Chondrocyte (in vitro differentiated cells): ENCODE results near the gene BUB1B. TPM values are rescaled to one million over a fixed set of nuclear protein-coding genes. Genes with fewer than 3 reads are reported as not detected.

ENCODE experiments used
- DNase-seq: peaks from one replicate; pipeline ENCODE4 v3.0.0; 2021; ENCODE audit warnings: mixed read lengths, low spot score
- H3K27ac Mint-ChIP-seq: one replicate; pipeline ENCODE4 v1.8.0; 2021; ENCODE audit warnings: mild to moderate bottlenecking, moderate library complexity, mixed read lengths; ENCODE audit not compliant: unreplicated experiment
- H3K27me3 Mint-ChIP-seq: 2 replicates; pipeline ENCODE4 v1.8.0; 2021; ENCODE audit warnings: low read depth, mixed read lengths
- H3K36me3 Mint-ChIP-seq: 2 replicates; pipeline ENCODE4 v1.8.0; 2021; ENCODE audit warnings: low read depth, mixed read lengths
- H3K4me1 Mint-ChIP-seq: 2 replicates; pipeline ENCODE4 v1.8.0; 2021; ENCODE audit warnings: low read depth, mild to moderate bottlenecking, mixed read lengths
- H3K4me3 Mint-ChIP-seq: one replicate; pipeline ENCODE4 v1.8.0; 2021; ENCODE audit warnings: mild to moderate bottlenecking, moderate library complexity, mixed read lengths; ENCODE audit not compliant: unreplicated experiment
- H3K9me3 Mint-ChIP-seq: 2 replicates; pipeline ENCODE4 v1.8.0; 2021; ENCODE audit warnings: low read depth, mixed read lengths
- CTCF ChIP-seq: fragments of 200-600 bp; sonication (generic); IDR thresholded peaks from 2 replicates; pipeline ENCODE4 v1.5.0; 2021; ENCODE audit warnings: antibody characterized with exemption, mild to moderate bottlenecking, moderate library complexity
- total RNA-seq: library from RNA; stranded (reverse); gene quantifications from 3 replicates; pipeline ENCODE4 v1.2.1, GENCODE V29; 2021

BUB1B gene
- total RNA-seq, 1 donor from 2014 or later = 6.7 TPM

GRCh38 chr15:40245666-40246450 lies 85.0 kb downstream of the BUB1B start:
- no peak overlapping the region for H3K27ac Mint-ChIP-seq
- no peaks in the 10 kb centered on the region for H3K27me3 Mint-ChIP-seq
- H3K36me3 Mint-ChIP-seq = no peaks in the 10 kb centered on the region
- DNase-seq = peak; percentile 67
- H3K4me1 Mint-ChIP-seq = no peaks in the 10 kb centered on the region
- H3K9me3 Mint-ChIP-seq = no peaks in the 10 kb centered on the region
- no peak for TF ChIP-seq CTCF
- no peak overlapping the region for H3K4me3 Mint-ChIP-seq

GRCh38 chr15:40246496-40247280 lies 85.8 kb downstream of the BUB1B start:
- no peaks in the 10 kb centered on the region for H3K27me3 Mint-ChIP-seq
- no peaks in the 10 kb centered on the region for H3K4me1 Mint-ChIP-seq
- peak; percentile 64 for DNase-seq

GRCh38 chr15:40247406-40247971 lies 86.6 kb downstream of the BUB1B start:
- DNase-seq = peak; percentile 74
- no peaks in the 10 kb centered on the region for H3K4me1 Mint-ChIP-seq
- TF ChIP-seq CTCF = no peak
- no peak overlapping the region for H3K27ac Mint-ChIP-seq
- H3K27me3 Mint-ChIP-seq = no peaks in the 10 kb centered on the region
- H3K36me3 Mint-ChIP-seq = no peaks in the 10 kb centered on the region
- no peaks in the 10 kb centered on the region for H3K9me3 Mint-ChIP-seq
- H3K4me3 Mint-ChIP-seq = no peak overlapping the region

More at GRCh38 chr15:40246496-40247280, 85.8 kb downstream of the BUB1B start:
- TF ChIP-seq CTCF = no peak
- no peaks in the 10 kb centered on the region for H3K9me3 Mint-ChIP-seq
- H3K27ac Mint-ChIP-seq = no peak overlapping the region
- H3K36me3 Mint-ChIP-seq = no peaks in the 10 kb centered on the region
- no peak overlapping the region for H3K4me3 Mint-ChIP-seq

GRCh38 chr15:40248006-40248783 lies 87.3 kb downstream of the BUB1B start:
- DNase-seq = peak; percentile 64
- Mint-ChIP-seq H3K9me3 (no peaks in the 10 kb centered on the region), H3K27me3 (peaks cover 2% of the 10 kb centered on the region), H3K27ac (no peak overlapping the region), H3K4me1 (peaks cover 3% of the 10 kb centered on the region), H3K4me3 (no peak overlapping the region), H3K36me3 (no peaks in the 10 kb centered on the region)
- no peak for TF ChIP-seq CTCF
